B cell (primary cell): ENCODE data around the gene ATP11A. TPM values are rescaled to one million over a fixed set of nuclear protein-coding genes. Genes with fewer than 3 reads are reported as not detected.

Experiments
- ATAC-seq: fragments of 200-7000 bp; cut with Tn5 transposase; one replicate; pipeline ENCODE4 v1.10.0; 2021; ENCODE audit warnings: low read depth, mild to moderate bottlenecking, moderate number of reproducible peaks, moderate library complexity
- CTCF ChIA-PET: fragments of 350-600 bp; sonication (Branson Sonifier 250); formaldehyde crosslinking; loops from one replicate; lab custom pipeline; 2021; ENCODE audit warnings: antibody characterized with exemption, inconsistent platforms; lab: Charles Lee
- POLR2A ChIA-PET: fragments of 350-600 bp; sonication (Branson Sonifier 250); formaldehyde crosslinking; loops from one replicate; lab custom pipeline; 2021; ENCODE audit warnings: antibody characterized with exemption; lab: Charles Lee
- DNase-seq: peaks from one replicate; pipeline ENCODE4 v3.0.0; 2013
- H2AFZ ChIP-seq: 2 replicates; pipeline ENCODE4 v1.6.1; 2012; ENCODE audit warnings: mild to moderate bottlenecking, low read depth, low read length; ENCODE audit not compliant: insufficient read depth, poor library complexity, severe bottlenecking
- H3K27ac ChIP-seq, 2 donors: 1 replicate in 1 of 2; 2 replicates in 1 of 2; pipeline ENCODE4 v1.5.1; 2012 to 2013; ENCODE audit warnings: low read length in 2 of 2, mild to moderate bottlenecking in 2 of 2, moderate library complexity in 1 of 2
- H3K27me3 ChIP-seq, 4 experiments: fragments of 200-600 bp in 1 of 4; sonication (generic) in 1 of 4; replicated peaks in 1 of 4; 1 replicate in 2 of 4; 2 replicates in 2 of 4; pipeline versions ENCODE4 v1.6.1 to v1.7.0; 2013 to 2016; ENCODE audit warnings: low read length in 3 of 4, mild to moderate bottlenecking in 2 of 4, mixed read lengths in 1 of 4, moderate library complexity in 1 of 4; ENCODE audit not compliant: insufficient read depth in 4 of 4, control insufficient read depth in 3 of 4; ENCODE audit errors: control extremely low read depth in 1 of 4
- H3K36me3 ChIP-seq, 2 experiments: replicated peaks in 1 of 2; 1 replicate in 1 of 2; 2 replicates in 1 of 2; pipeline versions ENCODE4 v1.6.1 to v1.7.1; 2013; ENCODE audit warnings: low read length in 1 of 2; ENCODE audit not compliant: insufficient read depth in 2 of 2, control insufficient read depth in 1 of 2; ENCODE audit errors: control extremely low read depth in 1 of 2, extremely low read depth in 1 of 2
- H3K4me1 ChIP-seq, 2 donors: fragments of 200-600 bp in 1 of 2; sonication (generic) in 1 of 2; 1 replicate in 1 of 2; 2 replicates in 1 of 2; pipeline versions ENCODE4 v1.5.1 to v1.6.1; 2013 to 2017; ENCODE audit warnings: low read length in 2 of 2; ENCODE audit not compliant: control insufficient read depth in 2 of 2, insufficient read depth in 2 of 2
- H3K4me2 ChIP-seq: replicated peaks from 2 replicates; pipeline ENCODE3; 2012; ENCODE audit warnings: mild to moderate bottlenecking, low read depth, low read length; ENCODE audit not compliant: poor library complexity, severe bottlenecking
- H3K4me3 ChIP-seq, 5 experiments: fragments of 200-600 bp in 1 of 5; sonication (generic) in 1 of 5; 1 replicate in 3 of 5; 2 replicates in 2 of 5; pipeline versions ENCODE4 v1.5.1 to v1.7.0; 2011 to 2016; ENCODE audit warnings: low read length in 4 of 5, mild to moderate bottlenecking in 4 of 5, low read depth in 2 of 5, control low read depth in 1 of 5, moderate library complexity in 1 of 5; ENCODE audit not compliant: insufficient read depth in 1 of 5; ENCODE audit errors: control extremely low read depth in 1 of 5, extremely low read depth in 1 of 5
- H3K79me2 ChIP-seq: fragments of 200-600 bp; sonication (generic); one replicate; pipeline ENCODE4 v1.6.0; 2016; ENCODE audit warnings: low read length; ENCODE audit not compliant: control insufficient read depth, insufficient read depth
- H3K9ac ChIP-seq: fragments of 200-600 bp; sonication (generic); 2 replicates; pipeline ENCODE4 v1.6.1; 2017; ENCODE audit warnings: mild to moderate bottlenecking, low read length, moderate library complexity
- H3K9me3 ChIP-seq, 3 donors: one replicate each; pipeline versions ENCODE4 v1.6.1 to v1.7.1; 2013; ENCODE audit warnings: low read length in 2 of 3; ENCODE audit not compliant: control insufficient read depth in 2 of 3, insufficient read depth in 1 of 3; ENCODE audit errors: control extremely low read depth in 1 of 3
- H4K20me1 ChIP-seq: 2 replicates; pipeline ENCODE4 v1.6.0; 2012; ENCODE audit warnings: mild to moderate bottlenecking, low read length; ENCODE audit not compliant: insufficient read depth, control insufficient read depth, poor library complexity, severe bottlenecking
- H3K27ac Mint-ChIP-seq: one replicate; pipeline ENCODE4 v1.8.0; 2021; ENCODE audit warnings: mixed read lengths
- H3K27me3 Mint-ChIP-seq: one replicate; pipeline ENCODE4 v1.8.0; 2021; ENCODE audit warnings: mixed read lengths
- H3K4me1 Mint-ChIP-seq: one replicate; pipeline ENCODE4 v1.8.0; 2021; ENCODE audit warnings: mixed read lengths
- H3K4me3 Mint-ChIP-seq: one replicate; pipeline ENCODE4 v1.8.0; 2021; ENCODE audit warnings: mixed read lengths
- H3K9me3 Mint-ChIP-seq: one replicate; pipeline ENCODE4 v1.8.0; 2022; ENCODE audit warnings: mixed read lengths; ENCODE audit not compliant: insufficient read depth
- EZH2 ChIP-seq: IDR thresholded peaks from 2 replicates; pipeline ENCODE4 v1.6.1; 2012; ENCODE audit warnings: borderline replicate concordance, low read depth, mild to moderate bottlenecking, moderate library complexity, low read length; ENCODE audit not compliant: insufficient read depth, poor library complexity, severe bottlenecking
- WGBS: methylation state at CpG from one replicate; pipeline ENCODE4 v1.1.5; 2013; ENCODE audit warnings: missing lambda C conversion rate; ENCODE audit not compliant: insufficient coverage; 5-methylcytosine and 5-hydroxymethylcytosine counted together
- intact Hi-C: fragments of 100-400 bp; cut with micrococcal nuclease; formaldehyde crosslinking; loops from one replicate; pipeline ENCODE4 v1.10.0; 2022
- polyA plus RNA-seq: library from polyadenylated mRNA; depleted of rRNA; stranded (reverse); fragments of >200 nt; gene quantifications from 2 replicates; pipeline ENCODE4 v1.2.3, GENCODE V29; 2012
- total RNA-seq, 2 donors: library from RNA; stranded (reverse); fragments of 120-200 nt in 1 of 2; gene quantifications; 1 replicate in 1 of 2; 2 replicates in 1 of 2; pipeline versions ENCODE4 v1.2.3 to v1.2.4, GENCODE V29; 2013 to 2022
- TF ChIP-seq, protein P1 (sequence below): fragments of 200-600 bp; IDR thresholded peaks from one replicate; pipeline ENCODE4 v1.8.0; 2022; ENCODE audit warnings: antibody characterized with exemption, mild to moderate bottlenecking

ATP11A gene
- total and polyA plus RNA-seq, 2 donors (not counting 1 experiment from before 2014, with no cell fraction given): 36.9 to 60.3 TPM

DNA sequence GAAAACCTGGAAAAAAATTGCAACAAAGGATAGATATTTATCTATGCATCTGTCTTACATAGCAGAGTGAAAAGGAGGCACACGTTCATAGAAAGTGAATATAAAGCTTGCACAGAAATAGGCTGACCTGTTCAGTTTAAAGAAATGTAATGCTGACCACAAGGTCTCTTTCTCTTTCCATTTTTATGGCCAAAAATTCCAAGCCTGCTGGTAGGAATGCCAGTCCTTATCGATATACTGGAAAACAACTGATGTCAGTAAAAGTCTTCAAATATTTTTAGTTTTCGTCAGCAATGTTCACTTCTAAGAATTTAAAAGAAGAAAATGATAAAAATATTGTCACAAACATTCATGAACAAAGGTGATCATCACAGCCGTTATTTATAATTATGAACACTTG lies 220.2 kb downstream of the ATP11A start:
- Histone ChIP-seq H3K27me3 (peaks cover 0 to 7% (median 0%) of the 10 kb centered on the region in 4 experiments), H3K4me3 (no peak overlapping the region), H3K4me2 (no peak overlapping the region), H3K79me2 (peaks cover 9% of the 10 kb centered on the region), H3K27ac (no peak overlapping the region), H4K20me1 (no peaks in the 10 kb centered on the region), H2AFZ (no peak overlapping the region), H3K36me3 (no peaks in the 10 kb centered on the region), H3K4me1 (peaks cover 24 to 27% of the 10 kb centered on the region in 2 donors), H3K9ac (no peak overlapping the region), H3K9me3 (peaks cover 0 to 22% (median 4%) of the 10 kb centered on the region in 3 donors)
- Mint-ChIP-seq H3K27ac (no peak overlapping the region), H3K9me3 (peaks cover under 1% of the 10 kb centered on the region), H3K27me3 (peaks cover 3% of the 10 kb centered on the region), H3K4me3 (no peak overlapping the region), H3K4me1 (peaks cover 37% of the 10 kb centered on the region)
- ChIA-PET POLR2A (no interaction called here), CTCF (no interaction called here)
- WGBS: no CpG with 5 or more reads among the region's 4 CpGs
- ATAC-seq (no peak), DNase-seq (no peak)
- no peak for TF ChIP-seq EZH2
- TF ChIP-seq, protein P1, sequence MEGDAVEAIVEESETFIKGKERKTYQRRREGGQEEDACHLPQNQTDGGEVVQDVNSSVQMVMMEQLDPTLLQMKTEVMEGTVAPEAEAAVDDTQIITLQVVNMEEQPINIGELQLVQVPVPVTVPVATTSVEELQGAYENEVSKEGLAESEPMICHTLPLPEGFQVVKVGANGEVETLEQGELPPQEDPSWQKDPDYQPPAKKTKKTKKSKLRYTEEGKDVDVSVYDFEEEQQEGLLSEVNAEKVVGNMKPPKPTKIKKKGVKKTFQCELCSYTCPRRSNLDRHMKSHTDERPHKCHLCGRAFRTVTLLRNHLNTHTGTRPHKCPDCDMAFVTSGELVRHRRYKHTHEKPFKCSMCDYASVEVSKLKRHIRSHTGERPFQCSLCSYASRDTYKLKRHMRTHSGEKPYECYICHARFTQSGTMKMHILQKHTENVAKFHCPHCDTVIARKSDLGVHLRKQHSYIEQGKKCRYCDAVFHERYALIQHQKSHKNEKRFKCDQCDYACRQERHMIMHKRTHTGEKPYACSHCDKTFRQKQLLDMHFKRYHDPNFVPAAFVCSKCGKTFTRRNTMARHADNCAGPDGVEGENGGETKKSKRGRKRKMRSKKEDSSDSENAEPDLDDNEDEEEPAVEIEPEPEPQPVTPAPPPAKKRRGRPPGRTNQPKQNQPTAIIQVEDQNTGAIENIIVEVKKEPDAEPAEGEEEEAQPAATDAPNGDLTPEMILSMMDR: no peak
- intact Hi-C loops: no loop called here

DNA sequence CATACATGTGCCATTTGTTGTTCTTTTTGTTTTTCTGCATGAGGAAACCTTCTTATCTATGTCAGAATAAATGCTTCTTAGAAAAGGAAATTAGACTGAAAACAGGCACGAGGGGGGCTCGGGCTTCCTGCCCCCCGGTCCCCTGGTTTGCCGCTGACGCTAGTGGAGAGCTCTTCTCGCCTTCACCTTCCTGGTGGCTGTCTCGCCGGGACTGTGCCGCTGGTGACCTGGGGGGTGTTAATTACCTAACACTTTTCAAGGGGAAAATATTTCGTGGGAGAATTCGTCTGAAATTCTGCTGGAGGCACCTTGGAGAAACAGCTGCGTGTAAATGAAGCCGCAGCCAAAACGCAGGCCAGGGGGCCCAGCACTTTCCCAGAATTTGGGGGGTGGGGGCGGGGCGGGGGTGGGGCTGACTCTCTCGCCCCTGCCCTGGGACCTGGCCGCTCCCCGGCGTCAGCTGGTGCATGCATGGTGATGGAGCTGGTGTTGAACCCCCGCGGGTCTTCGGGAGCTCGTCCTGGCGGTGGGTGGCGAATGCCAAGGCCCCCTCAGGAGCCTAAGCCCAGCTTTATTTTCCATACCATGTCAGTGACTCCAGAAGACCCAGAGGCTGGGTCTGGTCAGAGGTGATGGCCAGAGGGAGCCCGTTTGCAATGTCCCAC lies 220.9 kb downstream of the ATP11A start:
- H3K9me3 ChIP-seq: peaks cover 0 to 15% (median 0%) of the 10 kb centered on the region in 3 donors
- H3K4me1 ChIP-seq: peaks cover 21 to 30% of the 10 kb centered on the region in 2 donors
- no peak overlapping the region for H3K4me3 Mint-ChIP-seq
- H3K4me2 ChIP-seq: no peak overlapping the region
- H3K9ac ChIP-seq: no peak overlapping the region
- DNase-seq (no peak), ATAC-seq (no peak)
- peaks cover 12% of the 10 kb centered on the region for H3K79me2 ChIP-seq
- H3K4me3 ChIP-seq: no peak overlapping the region
- H2AFZ ChIP-seq: no peak overlapping the region
- intact Hi-C loops: no loop called here
- CTCF ChIA-PET: no interaction called here
- peaks cover 0 to 7% (median 0%) of the 10 kb centered on the region in 4 experiments for H3K27me3 ChIP-seq
- WGBS: 90% methylated on average over 23 of the region's 27 CpGs
- peaks cover 3% of the 10 kb centered on the region for H3K27me3 Mint-ChIP-seq
- no peaks in the 10 kb centered on the region for H4K20me1 ChIP-seq
- no peak overlapping the region for H3K27ac ChIP-seq
- no peak overlapping the region for H3K27ac Mint-ChIP-seq
- POLR2A ChIA-PET: no interaction called here
- TF ChIP-seq EZH2: no peak
- TF ChIP-seq, protein P1: no peak
- peaks cover 41% of the 10 kb centered on the region for H3K4me1 Mint-ChIP-seq
- no peaks in the 10 kb centered on the region for H3K9me3 Mint-ChIP-seq
- H3K36me3 ChIP-seq: no peaks in the 10 kb centered on the region
